Neuronal stem cell (in vitro differentiated cells): Measurements from ENCODE around the gene URM1.

Source experiments
- DNase-seq: peaks from one replicate; pipeline ENCODE4 v3.0.0-alpha.2; 2013; ENCODE audit warnings: low spot score
- H2AFZ ChIP-seq: one replicate; pipeline ENCODE4 v1.6.1; 2013; ENCODE audit warnings: mild to moderate bottlenecking, low read length, inconsistent platforms
- H2AK5ac ChIP-seq: 2 replicates; pipeline ENCODE4 v1.6.1; 2013; ENCODE audit warnings: low read depth, mild to moderate bottlenecking, inconsistent platforms, low read length, moderate library complexity, mixed read lengths
- H2BK120ac ChIP-seq: 2 replicates; pipeline ENCODE4 v1.6.1; 2013; ENCODE audit warnings: low read depth, mild to moderate bottlenecking, inconsistent platforms, low read length, moderate library complexity, mixed read lengths
- H2BK12ac ChIP-seq: one replicate; pipeline ENCODE4 v1.6.1; 2013; ENCODE audit warnings: low read length, inconsistent platforms
- H2BK15ac ChIP-seq: 2 replicates; pipeline ENCODE4 v1.6.1; 2013; ENCODE audit warnings: mild to moderate bottlenecking, low read length, inconsistent platforms, mixed read lengths
- H2BK5ac ChIP-seq: one replicate; pipeline ENCODE4 v1.6.1; 2013; ENCODE audit warnings: inconsistent platforms, mild to moderate bottlenecking, low read length, moderate library complexity
- H3K14ac ChIP-seq: one replicate; pipeline ENCODE4 v1.6.1; 2013; ENCODE audit warnings: low read length, inconsistent platforms
- H3K18ac ChIP-seq: 2 replicates; pipeline ENCODE4 v1.6.1; 2013; ENCODE audit warnings: low read length, inconsistent platforms
- H3K23ac ChIP-seq: 2 replicates; pipeline ENCODE4 v1.6.1; 2013; ENCODE audit warnings: low read depth, mild to moderate bottlenecking, mixed read lengths, low read length, inconsistent platforms; ENCODE audit not compliant: poor library complexity
- H3K27ac ChIP-seq: replicated peaks from 3 replicates; pipeline ENCODE4 v1.5.1; 2013; ENCODE audit warnings: low read length, inconsistent platforms
- H3K27me3 ChIP-seq, 3 experiments: 2 replicates each; pipeline ENCODE4 v1.6.1; 2013; ENCODE audit warnings: low read length in 3 of 3, mild to moderate bottlenecking in 2 of 3, inconsistent platforms in 1 of 3, low read depth in 1 of 3, mixed read lengths in 1 of 3, moderate library complexity in 1 of 3; ENCODE audit not compliant: control insufficient read depth in 3 of 3, insufficient read depth in 3 of 3
- H3K36me3 ChIP-seq, 2 donors: replicated peaks in 1 of 2; 2 replicates each; pipeline ENCODE4 v1.6.1; 2013; ENCODE audit warnings: low read length in 2 of 2; ENCODE audit not compliant: control insufficient read depth in 2 of 2, insufficient read depth in 2 of 2
- H3K4ac ChIP-seq: 2 replicates; pipeline ENCODE4 v1.6.1; 2013; ENCODE audit warnings: inconsistent platforms, mild to moderate bottlenecking, low read length, moderate library complexity
- H3K4me1 ChIP-seq, 2 donors: 1 replicate in 1 of 2; 2 replicates in 1 of 2; pipeline ENCODE4 v1.6.1; 2013; ENCODE audit warnings: low read length in 2 of 2, low read depth in 1 of 2; ENCODE audit not compliant: control insufficient read depth in 2 of 2, insufficient read depth in 1 of 2
- H3K4me2 ChIP-seq: one replicate; pipeline ENCODE4 v1.6.1; 2013; ENCODE audit warnings: mild to moderate bottlenecking, low read length, inconsistent platforms; ENCODE audit not compliant: insufficient read depth, poor library complexity, severe bottlenecking
- H3K4me3 ChIP-seq, 2 donors: 2 replicates each; pipeline ENCODE4 v1.5.1; 2013; ENCODE audit warnings: low read length in 2 of 2, mild to moderate bottlenecking in 2 of 2, inconsistent platforms in 1 of 2, moderate library complexity in 1 of 2
- H3K79me1 ChIP-seq: one replicate; pipeline ENCODE4 v1.6.1; 2013; ENCODE audit warnings: low read depth, mild to moderate bottlenecking, inconsistent platforms, low read length, moderate library complexity
- H3K9ac ChIP-seq: one replicate; pipeline ENCODE4 v1.6.1; 2013; ENCODE audit warnings: mild to moderate bottlenecking, low read depth, low read length, inconsistent platforms; ENCODE audit not compliant: poor library complexity
- H3K9me3 ChIP-seq, 2 donors: replicated peaks in 1 of 2; 2 replicates each; pipeline versions ENCODE3 to v1.6.1; 2013; ENCODE audit warnings: low read length in 2 of 2, mild to moderate bottlenecking in 2 of 2, inconsistent platforms in 1 of 2, low read depth in 1 of 2, mixed read lengths in 1 of 2, moderate library complexity in 1 of 2; ENCODE audit not compliant: control insufficient read depth in 2 of 2, insufficient read depth in 1 of 2
- H4K8ac ChIP-seq: one replicate; pipeline ENCODE4 v1.6.1; 2013; ENCODE audit warnings: low read depth, mild to moderate bottlenecking, inconsistent platforms, low read length, moderate library complexity
- H4K91ac ChIP-seq: one replicate; pipeline ENCODE4 v1.6.1; 2013; ENCODE audit warnings: low read length, low read depth, mild to moderate bottlenecking, inconsistent platforms; ENCODE audit not compliant: poor library complexity
- WGBS, 2 donors: extraction: QIAGEN DNeasy Blood & Tissue Kit; methylation state at CpG; one replicate each; pipeline ENCODE4 v1.1.7; 2013; ENCODE audit warnings: missing lambda C conversion rate in 2 of 2, mixed read lengths in 1 of 2; ENCODE audit not compliant: insufficient read length in 2 of 2, insufficient replicate concordance in 1 of 2; ENCODE audit errors: extremely low coverage in 2 of 2; 5-methylcytosine and 5-hydroxymethylcytosine counted together

Gene URM1

GRCh38 chr9:128416014-128416413 lies 44.8 kb downstream of the URM1 start:
- Histone ChIP-seq H3K27ac (no peak overlapping the region), H3K23ac (no peak overlapping the region), H3K4me1 (peaks cover 6 to 24% of the 10 kb centered on the region in 2 donors), H2BK12ac (no peak overlapping the region), H3K27me3 (peaks cover 0 to 67% (median 18%) of the 10 kb centered on the region in 3 experiments), H3K18ac (no peak overlapping the region), H3K36me3 (no peaks in the 10 kb centered on the region), H3K9ac (no peak overlapping the region), H2BK15ac (no peak overlapping the region), H3K4me3 (no peak overlapping the region), H2AFZ (peak overlapping the region; percentile 6), H4K91ac (no peak overlapping the region), H2AK5ac (no peak overlapping the region), H3K4ac (no peak overlapping the region), H2BK120ac (no peak overlapping the region), H3K14ac (no peak overlapping the region), H2BK5ac (no peak overlapping the region), H3K4me2 (no peak overlapping the region), H3K79me1 (peaks cover 3% of the 10 kb centered on the region), H4K8ac (no peak overlapping the region), H3K9me3 (peaks cover 0 to 7% of the 10 kb centered on the region in 2 donors)
- no CpG with 5 or more reads among the region's 6 CpGs for WGBS, 2 donors
- no peak for DNase-seq

GRCh38 chr9:128416432-128417019 lies 45.4 kb downstream of the URM1 start:
- Histone ChIP-seq H3K23ac (no peak overlapping the region), H3K27ac (no peak overlapping the region), H2BK15ac (no peak overlapping the region), H3K4me2 (no peak overlapping the region), H3K9ac (no peak overlapping the region), H3K4me1 (peaks cover 9 to 23% of the 10 kb centered on the region in 2 donors), H4K8ac (no peak overlapping the region), H3K18ac (no peak overlapping the region), H3K14ac (no peak overlapping the region), H3K4me3 (no peak overlapping the region), H3K36me3 (no peaks in the 10 kb centered on the region), H3K4ac (no peak overlapping the region), H2AK5ac (no peak overlapping the region), H2AFZ (peak overlapping the region; percentile 6), H2BK12ac (no peak overlapping the region), H2BK120ac (no peak overlapping the region), H3K9me3 (peaks cover 0 to 6% of the 10 kb centered on the region in 2 donors), H3K27me3 (peaks cover 0 to 67% (median 18%) of the 10 kb centered on the region in 3 experiments), H2BK5ac (no peak overlapping the region), H4K91ac (no peak overlapping the region), H3K79me1 (peaks cover 3% of the 10 kb centered on the region)
- no CpG with 5 or more reads among the region's 6 CpGs for WGBS, 2 donors
- no peak for DNase-seq

GRCh38 chr9:128419061-128419925 lies 48.1 kb downstream of the URM1 start:
- no peak for DNase-seq
- Histone ChIP-seq H3K23ac (no peak overlapping the region), H3K4me2 (no peak overlapping the region), H2AK5ac (peak overlapping the region; percentile 14), H3K36me3 (peaks cover 0 to 8% of the 10 kb centered on the region in 2 donors), H3K9ac (no peak overlapping the region), H3K18ac (peak overlapping the region; percentile 76), H2BK5ac (peak overlapping the region; percentile 5), H3K9me3 (peaks cover 0 to under 1% of the 10 kb centered on the region in 2 donors), H3K79me1 (peaks cover 3% of the 10 kb centered on the region), H3K4me3 (no peak overlapping the region), H2BK12ac (peak overlapping the region; percentile 84), H3K4ac (no peak overlapping the region), H2BK120ac (no peak overlapping the region), H3K27me3 (peaks cover 0 to 71% (median 15%) of the 10 kb centered on the region in 3 experiments), H3K4me1 (peaks cover 7 to 15% of the 10 kb centered on the region in 2 donors), H2BK15ac (no peak overlapping the region), H3K14ac (no peak overlapping the region), H3K27ac (no peak overlapping the region), H4K8ac (no peak overlapping the region), H2AFZ (peak overlapping the region; percentile 53), H4K91ac (no peak overlapping the region)
- no CpG with 5 or more reads among the region's 28 CpGs for WGBS, 2 donors

GRCh38 chr9:128420060-128420650 lies 49.0 kb downstream of the URM1 start:
- peak overlapping the region; percentile 70 for H3K9ac ChIP-seq
- peak overlapping the region; percentile 95 for H3K23ac ChIP-seq
- no peak overlapping the region for H4K91ac ChIP-seq
- H3K4ac ChIP-seq: no peak overlapping the region
- H3K4me3 ChIP-seq: peak overlapping the region; percentile 82 to 88
- H3K4me1 ChIP-seq: peaks cover 7 to 15% of the 10 kb centered on the region in 2 donors
- H3K36me3 ChIP-seq: peaks cover 0 to 12% of the 10 kb centered on the region in 2 donors
- peak overlapping the region; percentile 8 for H3K14ac ChIP-seq
- H2BK12ac ChIP-seq: no peak overlapping the region
- peak overlapping the region; percentile 97 for H3K4me2 ChIP-seq
- H4K8ac ChIP-seq: peak overlapping the region; percentile 43
- peaks cover 3% of the 10 kb centered on the region for H3K79me1 ChIP-seq
- H2AK5ac ChIP-seq: no peak overlapping the region
- peaks cover 0 to 66% (median 15%) of the 10 kb centered on the region in 3 experiments for H3K27me3 ChIP-seq
- WGBS, 2 donors: no CpG with 5 or more reads among the region's 59 CpGs
- DNase-seq: peak; percentile 62
- peak overlapping the region; percentile 47 for H2BK120ac ChIP-seq
- H3K18ac ChIP-seq: peak overlapping the region; percentile 80
- peak overlapping the region; percentile 100 for H2AFZ ChIP-seq
- peak overlapping the region; percentile 85 for H2BK15ac ChIP-seq
- H3K27ac ChIP-seq: no peak overlapping the region
- H2BK5ac ChIP-seq: peak overlapping the region; percentile 75
- H3K9me3 ChIP-seq: peaks cover 0 to 2% of the 10 kb centered on the region in 2 donors
